Measurements from ENCODE around the gene SPATA31D1. TPM values are rescaled to one million over a fixed set of nuclear protein-coding genes. Genes with fewer than 3 reads are reported as not detected.

Gene SPATA31D1
- total and polyA plus RNA-seq, 10 donors = not detected

DNA sequence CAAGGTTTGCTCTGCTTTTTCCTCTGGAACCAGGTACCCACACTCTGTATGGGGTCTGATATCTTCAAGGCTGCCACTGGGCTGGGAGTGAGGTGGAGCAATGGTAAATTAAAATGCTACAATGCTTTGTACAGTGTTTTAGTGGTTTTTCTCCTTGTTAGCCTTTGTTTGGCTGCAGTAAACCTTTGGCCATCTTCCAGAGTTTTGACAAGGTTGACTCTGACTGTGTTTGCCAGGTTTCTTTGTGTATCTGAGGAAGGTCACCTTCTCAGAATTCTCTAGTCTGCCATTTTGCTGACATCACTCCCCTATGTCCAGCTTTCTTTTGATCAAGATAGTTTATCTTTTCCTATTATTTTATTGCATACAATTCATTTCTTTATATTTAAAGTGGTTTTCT lies 11.2 kb downstream of the SPATA31D1 start:
- Histone ChIP-seq H3K9me3 (peaks cover 0 to 3% (median 0%) of the 10 kb centered on the region in 8 donors), H3K4me1 (peaks cover 0 to 3% (median 0%) of the 10 kb centered on the region in 6 donors), H3K4me3 (no peak overlapping the region), H3K27me3 (replicated peaks in 1 of 7) (no peaks in the 10 kb centered on the region), H3K36me3 (no peaks in the 10 kb centered on the region), H3K27ac (no peak overlapping the region)
- intact Hi-C loops (cut with DNase I; ENCODE audit: low total_unique reads) = no loop called here
- DNase-seq = no peak
- TF ChIP-seq POLR2A (IDR thresholded peaks at IDR 0.05) (no peak), POLR2AphosphoS5 (IDR thresholded peaks at IDR 0.05) (no peak)
- TF ChIP-seq, protein P1, sequence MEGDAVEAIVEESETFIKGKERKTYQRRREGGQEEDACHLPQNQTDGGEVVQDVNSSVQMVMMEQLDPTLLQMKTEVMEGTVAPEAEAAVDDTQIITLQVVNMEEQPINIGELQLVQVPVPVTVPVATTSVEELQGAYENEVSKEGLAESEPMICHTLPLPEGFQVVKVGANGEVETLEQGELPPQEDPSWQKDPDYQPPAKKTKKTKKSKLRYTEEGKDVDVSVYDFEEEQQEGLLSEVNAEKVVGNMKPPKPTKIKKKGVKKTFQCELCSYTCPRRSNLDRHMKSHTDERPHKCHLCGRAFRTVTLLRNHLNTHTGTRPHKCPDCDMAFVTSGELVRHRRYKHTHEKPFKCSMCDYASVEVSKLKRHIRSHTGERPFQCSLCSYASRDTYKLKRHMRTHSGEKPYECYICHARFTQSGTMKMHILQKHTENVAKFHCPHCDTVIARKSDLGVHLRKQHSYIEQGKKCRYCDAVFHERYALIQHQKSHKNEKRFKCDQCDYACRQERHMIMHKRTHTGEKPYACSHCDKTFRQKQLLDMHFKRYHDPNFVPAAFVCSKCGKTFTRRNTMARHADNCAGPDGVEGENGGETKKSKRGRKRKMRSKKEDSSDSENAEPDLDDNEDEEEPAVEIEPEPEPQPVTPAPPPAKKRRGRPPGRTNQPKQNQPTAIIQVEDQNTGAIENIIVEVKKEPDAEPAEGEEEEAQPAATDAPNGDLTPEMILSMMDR (IDR thresholded peaks at IDR 0.05 in 8 of 11, conservative IDR thresholded peaks at IDR 0.05 in 3 of 11) = no peak

DNA sequence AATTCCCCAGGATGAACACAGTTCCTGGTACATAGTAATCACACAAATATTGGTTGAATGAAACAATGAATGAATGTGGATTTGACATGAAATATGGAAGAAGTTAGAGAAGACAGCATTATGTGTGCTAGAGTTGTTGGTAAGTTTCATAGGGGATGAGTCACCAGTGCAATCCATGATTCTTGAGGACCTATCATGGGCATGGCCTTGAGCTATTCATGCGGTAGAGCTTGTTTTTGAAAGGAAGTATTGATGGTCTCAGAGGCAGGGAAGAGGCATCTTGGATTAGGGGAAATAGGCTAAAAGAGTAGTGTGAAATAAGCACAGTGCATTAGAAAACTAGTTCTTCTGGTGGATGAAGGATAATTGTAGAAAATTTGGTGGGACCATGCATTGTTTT lies 22.1 kb downstream of the SPATA31D1 start:
- no peak for DNase-seq

DNA sequence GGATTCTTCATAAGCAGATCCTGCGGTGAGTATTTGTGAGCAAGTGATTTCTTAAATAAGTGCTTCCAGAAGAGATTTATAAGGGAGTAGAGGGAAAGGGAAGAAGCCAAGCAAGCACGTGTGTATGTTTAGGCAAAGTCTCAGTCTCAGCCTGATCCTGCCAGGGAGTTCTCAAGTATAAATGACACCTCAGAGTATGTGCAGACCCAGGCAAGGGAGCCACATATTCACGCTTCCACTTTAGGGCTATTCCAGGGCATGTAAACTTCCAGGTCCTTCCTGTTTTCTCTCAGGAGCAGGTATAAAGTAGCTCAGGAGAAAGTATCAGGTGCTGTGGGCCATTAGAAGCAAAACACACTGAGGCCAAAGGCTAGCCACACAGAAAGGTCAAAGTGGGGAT lies 22.6 kb downstream of the SPATA31D1 start:
- H3K4me1 ChIP-seq = no peaks in the 10 kb centered on the region
- no peak for DNase-seq
- intact Hi-C loops (cut with DNase I; ENCODE audit: low total_unique reads) = no loop called here
- peaks cover 0 to 25% (median 21%) of the 10 kb centered on the region in 8 donors for H3K9me3 ChIP-seq
- H3K36me3 ChIP-seq = no peaks in the 10 kb centered on the region
- no peaks in the 10 kb centered on the region for H3K27me3 ChIP-seq (replicated peaks in 1 of 7)
- H3K4me3 ChIP-seq = no peak overlapping the region
- no peak overlapping the region for H3K27ac ChIP-seq
- TF ChIP-seq POLR2AphosphoS5 (IDR thresholded peaks at IDR 0.05) = no peak
- no peak for TF ChIP-seq POLR2A (IDR thresholded peaks at IDR 0.05)
- TF ChIP-seq, protein P1 (IDR thresholded peaks at IDR 0.05 in 8 of 11, conservative IDR thresholded peaks at IDR 0.05 in 3 of 11) = no peak
- WGBS, 5 donors = 86 to 97% (median 94%) methylated on average over 3 of the region's 3 CpGs

More for the DNA sequence above, 22.1 kb downstream of the SPATA31D1 start:
- TF ChIP-seq POLR2A (IDR thresholded peaks at IDR 0.05) (no peak), POLR2AphosphoS5 (IDR thresholded peaks at IDR 0.05) (no peak)
- TF ChIP-seq, protein P1 (IDR thresholded peaks at IDR 0.05 in 8 of 11, conservative IDR thresholded peaks at IDR 0.05 in 3 of 11) = no peak
- H3K4me1 ChIP-seq = no peaks in the 10 kb centered on the region
- H3K27ac ChIP-seq = no peak overlapping the region
- no peaks in the 10 kb centered on the region for H3K36me3 ChIP-seq
- 77 to 96% (median 82%) methylated on average over 1 of the region's 1 CpG for WGBS, 5 donors
- no peaks in the 10 kb centered on the region for H3K27me3 ChIP-seq (replicated peaks in 1 of 7)
- peaks cover 0 to 22% (median 19%) of the 10 kb centered on the region in 8 donors for H3K9me3 ChIP-seq
- intact Hi-C loops (cut with DNase I; ENCODE audit: low total_unique reads) = no loop called here
- H3K4me3 ChIP-seq = no peak overlapping the region

GRCh38 chr9:82012276-82012675 lies 23.7 kb downstream of the SPATA31D1 start:
- 86 to 96% (median 93%) methylated on average over 1 of the region's 1 CpG for WGBS, 5 donors
- Histone ChIP-seq H3K27ac (no peak overlapping the region), H3K9me3 (peaks cover 0 to 36% (median 26%) of the 10 kb centered on the region in 8 donors), H3K27me3 (replicated peaks in 1 of 7) (no peaks in the 10 kb centered on the region), H3K36me3 (no peaks in the 10 kb centered on the region), H3K4me3 (no peak overlapping the region), H3K4me1 (no peaks in the 10 kb centered on the region)
- no peak for TF ChIP-seq POLR2A (IDR thresholded peaks at IDR 0.05)
- no peak for TF ChIP-seq POLR2AphosphoS5 (IDR thresholded peaks at IDR 0.05)
- TF ChIP-seq, protein P1 (IDR thresholded peaks at IDR 0.05 in 8 of 11, conservative IDR thresholded peaks at IDR 0.05 in 3 of 11) = no peak
- DNase-seq = no peak
- intact Hi-C loops (cut with DNase I; ENCODE audit: low total_unique reads) = no loop called here
